Thoracic aorta (tissue), 2 donors: ENCODE results near the gene NDST3. TPM values are rescaled to one million over a fixed set of nuclear protein-coding genes. Genes with fewer than 3 reads are reported as not detected.
A peak's percentile ranks its signal among the peaks of the same experiment; 100 is the strongest.

Source experiments
- ATAC-seq: fragments of 150-250 bp; one replicate; pipeline ENCODE4 v1.8.0; 2017; ENCODE audit warnings: low read depth; ENCODE audit not compliant: insufficient number of reproducible peaks, low FRiP score
- DNase-seq: peaks from one replicate; pipeline ENCODE4 v3.0.0-alpha.2; 2020; ENCODE audit warnings: low spot score
- H3K27ac ChIP-seq, 2 donors: fragments of 200-600 bp; sonication (generic); 1 replicate in 1 of 2; 2 replicates in 1 of 2; pipeline ENCODE4 v1.5.1; 2016; ENCODE audit warnings: mild to moderate bottlenecking in 2 of 2, moderate library complexity in 2 of 2
- H3K27me3 ChIP-seq: fragments of 200-600 bp; sonication (generic); replicated peaks from 2 replicates; pipeline ENCODE4 v1.6.0; 2016; ENCODE audit warnings: mild to moderate bottlenecking; ENCODE audit not compliant: insufficient read depth
- H3K36me3 ChIP-seq: fragments of 200-600 bp; sonication (generic); one replicate; pipeline ENCODE4 v1.5.1; 2016
- H3K4me1 ChIP-seq, 2 donors: fragments of 200-600 bp; sonication (generic); 1 replicate in 1 of 2; 2 replicates in 1 of 2; pipeline versions ENCODE4 v1.5.1 to v1.6.0; 2016; ENCODE audit warnings: low read depth in 2 of 2, mild to moderate bottlenecking in 1 of 2; ENCODE audit not compliant: control insufficient read depth in 1 of 2
- H3K4me3 ChIP-seq: fragments of 200-600 bp; sonication (generic); 2 replicates; pipeline ENCODE4 v1.5.1; 2016; ENCODE audit warnings: mild to moderate bottlenecking
- H3K9me3 ChIP-seq: fragments of 200-600 bp; sonication (generic); 2 replicates; pipeline ENCODE4 v1.5.1; 2016
- total RNA-seq, 2 donors: library from RNA; depleted of rRNA; stranded (reverse); fragments of >200 nt; gene quantifications; one replicate each; pipeline versions ENCODE4 v1.1.0 to v1.2.3, GENCODE V29; 2016
- TF ChIP-seq, protein P1 (sequence below): fragments of 200-600 bp; sonication (generic); IDR thresholded peaks from one replicate; pipeline ENCODE4 v1.5.1; 2019; ENCODE audit warnings: antibody characterized with exemption

Gene NDST3
- total RNA-seq, 2 donors from 2014 or later, result not detected

DNA sequence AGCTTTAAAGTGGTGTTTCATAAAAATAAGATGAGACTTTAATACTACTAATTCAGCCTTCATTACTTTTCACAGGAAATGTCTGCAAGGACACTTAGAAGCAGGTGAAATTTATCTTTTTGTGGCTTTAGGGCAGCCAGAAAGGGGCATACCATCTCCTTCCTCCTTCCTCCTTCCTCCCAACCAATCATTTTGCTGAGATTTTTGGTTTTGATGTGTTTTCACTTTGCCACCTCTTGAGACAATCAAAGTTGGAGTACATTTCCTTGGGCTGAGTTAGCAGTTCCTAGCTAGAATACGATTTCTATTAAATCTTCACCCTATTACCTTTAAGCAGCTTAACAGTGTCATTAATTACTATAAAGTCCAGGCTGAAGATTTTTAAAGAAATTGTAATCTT, 5.1 kb upstream of the NDST3 start:
- no peak overlapping the region for H3K27ac ChIP-seq
- TF ChIP-seq, protein P1, sequence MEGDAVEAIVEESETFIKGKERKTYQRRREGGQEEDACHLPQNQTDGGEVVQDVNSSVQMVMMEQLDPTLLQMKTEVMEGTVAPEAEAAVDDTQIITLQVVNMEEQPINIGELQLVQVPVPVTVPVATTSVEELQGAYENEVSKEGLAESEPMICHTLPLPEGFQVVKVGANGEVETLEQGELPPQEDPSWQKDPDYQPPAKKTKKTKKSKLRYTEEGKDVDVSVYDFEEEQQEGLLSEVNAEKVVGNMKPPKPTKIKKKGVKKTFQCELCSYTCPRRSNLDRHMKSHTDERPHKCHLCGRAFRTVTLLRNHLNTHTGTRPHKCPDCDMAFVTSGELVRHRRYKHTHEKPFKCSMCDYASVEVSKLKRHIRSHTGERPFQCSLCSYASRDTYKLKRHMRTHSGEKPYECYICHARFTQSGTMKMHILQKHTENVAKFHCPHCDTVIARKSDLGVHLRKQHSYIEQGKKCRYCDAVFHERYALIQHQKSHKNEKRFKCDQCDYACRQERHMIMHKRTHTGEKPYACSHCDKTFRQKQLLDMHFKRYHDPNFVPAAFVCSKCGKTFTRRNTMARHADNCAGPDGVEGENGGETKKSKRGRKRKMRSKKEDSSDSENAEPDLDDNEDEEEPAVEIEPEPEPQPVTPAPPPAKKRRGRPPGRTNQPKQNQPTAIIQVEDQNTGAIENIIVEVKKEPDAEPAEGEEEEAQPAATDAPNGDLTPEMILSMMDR, result no peak
- H3K27me3 ChIP-seq, result no peaks in the 10 kb centered on the region
- H3K9me3 ChIP-seq, result no peaks in the 10 kb centered on the region
- H3K36me3 ChIP-seq, result no peaks in the 10 kb centered on the region
- H3K4me3 ChIP-seq, result no peak overlapping the region
- peaks cover 0 to 7% of the 10 kb centered on the region in 2 donors for H3K4me1 ChIP-seq
- DNase-seq, result no peak
- no peak for ATAC-seq

DNA sequence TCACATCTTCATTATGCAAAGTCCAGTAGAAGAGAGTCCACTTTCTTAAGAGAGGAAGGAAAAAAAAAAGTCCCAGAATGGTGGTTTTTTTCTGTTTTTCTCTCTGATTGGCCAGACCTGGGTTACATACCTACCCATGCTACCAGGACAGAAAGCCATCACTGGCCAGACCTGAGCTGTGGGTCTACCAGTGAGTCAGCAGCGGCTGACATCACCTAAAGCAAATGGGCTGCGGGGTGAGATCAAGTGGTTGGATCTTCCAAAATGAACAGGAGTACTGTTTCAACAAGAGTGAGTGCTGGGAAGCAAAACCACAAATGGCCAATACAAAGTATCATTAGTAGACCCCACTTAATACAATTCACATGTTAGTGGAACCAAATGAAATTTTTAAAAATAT, 1.6 kb upstream of the NDST3 start:
- DNase-seq (no peak), ATAC-seq (no peak)
- Histone ChIP-seq H3K9me3 (no peaks in the 10 kb centered on the region), H3K27ac (no peak overlapping the region), H3K4me3 (peak overlapping the region; percentile 72), H3K36me3 (no peaks in the 10 kb centered on the region), H3K27me3 (no peaks in the 10 kb centered on the region), H3K4me1 (peaks cover 0 to 9% of the 10 kb centered on the region in 2 donors)
- TF ChIP-seq, protein P1, result no peak

DNA sequence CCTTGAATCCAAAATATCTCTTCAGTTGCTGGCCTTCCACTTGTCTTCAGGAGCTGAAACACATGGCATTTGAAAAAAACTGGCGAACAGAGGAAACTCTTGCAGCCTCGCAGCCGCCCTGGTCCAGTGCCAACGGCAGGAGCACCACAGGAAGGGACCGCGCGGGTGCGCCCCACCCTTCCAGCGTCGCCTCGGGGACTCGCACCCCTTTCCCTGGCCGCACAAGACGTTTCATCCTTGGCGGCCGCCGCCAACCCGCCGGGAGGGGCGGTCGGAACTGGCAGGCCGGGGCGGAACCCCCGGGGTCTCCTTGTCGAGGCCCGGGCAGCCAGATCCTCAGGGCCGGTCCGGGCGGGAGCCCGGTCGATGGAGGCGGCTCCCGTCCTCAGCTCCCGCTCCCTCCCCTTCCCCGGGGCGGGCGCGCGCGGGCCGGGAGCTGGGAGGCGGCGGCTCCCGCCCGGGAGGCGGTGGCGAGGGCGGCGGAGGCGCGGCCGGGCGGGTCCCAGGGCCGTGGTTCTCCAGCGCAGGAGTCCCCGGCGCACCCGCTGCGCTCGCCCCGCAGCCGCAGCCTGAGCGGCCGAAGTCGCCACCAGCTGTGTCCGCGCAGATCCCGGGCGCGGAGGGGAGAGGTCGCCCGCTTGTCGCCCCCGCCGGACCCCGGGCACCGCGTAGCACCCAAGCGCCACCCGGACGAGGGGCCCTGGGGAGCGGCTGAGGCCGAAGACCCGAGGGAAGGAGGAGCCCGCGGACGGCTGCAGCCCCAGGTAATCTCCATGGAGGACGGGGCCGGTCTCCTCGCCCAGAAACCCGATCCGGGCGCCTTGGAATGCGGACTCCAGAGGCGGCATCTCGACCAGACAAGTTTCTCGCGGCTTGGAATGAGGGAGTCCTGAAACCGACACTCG, 886 bp upstream of the NDST3 start:
- peak overlapping the region; percentile 72 for H3K4me3 ChIP-seq
- DNase-seq (no peak), ATAC-seq (no peak)
- no peaks in the 10 kb centered on the region for H3K9me3 ChIP-seq
- TF ChIP-seq, protein P1, result no peak
- H3K27me3 ChIP-seq, result no peaks in the 10 kb centered on the region
- peaks cover 0 to 9% of the 10 kb centered on the region in 2 donors for H3K4me1 ChIP-seq
- no peaks in the 10 kb centered on the region for H3K36me3 ChIP-seq
- no peak overlapping the region for H3K27ac ChIP-seq

DNA sequence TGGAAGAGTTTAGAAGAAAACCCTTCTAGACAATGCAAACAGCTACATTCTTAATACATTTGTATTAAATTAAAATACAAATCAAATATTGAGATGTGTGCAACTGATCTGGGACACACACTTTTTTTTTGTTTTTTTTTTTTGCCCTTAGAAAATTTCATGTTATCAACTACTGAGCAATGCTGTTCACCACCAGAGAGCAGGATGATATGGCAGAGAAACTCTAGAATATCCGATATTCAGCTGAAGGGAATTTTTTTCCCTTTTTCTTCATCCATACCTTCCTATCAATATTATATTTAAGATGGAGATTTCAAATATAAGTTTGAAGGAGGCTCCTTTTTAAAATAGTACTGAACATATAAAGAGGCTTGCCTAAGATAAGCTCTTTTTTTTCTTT, 1.0 kb downstream of the NDST3 start:
- ATAC-seq (no peak), DNase-seq (no peak)
- TF ChIP-seq, protein P1, result no peak
- H3K27ac ChIP-seq, result no peak overlapping the region
- H3K27me3 ChIP-seq, result no peaks in the 10 kb centered on the region
- no peaks in the 10 kb centered on the region for H3K36me3 ChIP-seq
- H3K4me1 ChIP-seq, result peaks cover 0 to 9% of the 10 kb centered on the region in 2 donors
- no peak overlapping the region for H3K4me3 ChIP-seq
- H3K9me3 ChIP-seq, result no peaks in the 10 kb centered on the region

DNA sequence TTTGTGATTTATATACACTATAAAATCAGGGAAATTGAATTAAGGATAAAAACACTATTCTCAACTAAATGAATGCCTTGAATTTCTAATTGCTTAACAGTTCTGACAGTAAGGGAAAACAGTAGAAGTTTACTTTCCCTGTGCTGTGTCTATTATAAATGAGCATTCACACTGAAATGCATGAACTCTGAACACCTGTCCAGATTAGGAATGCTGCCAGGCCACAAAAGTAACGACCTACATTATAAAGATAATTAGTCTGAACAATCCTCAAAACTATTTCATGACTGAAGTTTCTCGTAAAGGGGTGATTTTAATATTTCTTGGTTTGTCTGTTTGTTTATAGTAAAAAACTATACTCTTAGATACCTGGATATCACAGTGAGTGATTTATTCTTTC, 2.0 kb downstream of the NDST3 start:
- ATAC-seq, result no peak
- no peaks in the 10 kb centered on the region for H3K27me3 ChIP-seq
- H3K4me1 ChIP-seq, result peaks cover 0 to 9% of the 10 kb centered on the region in 2 donors
- no peaks in the 10 kb centered on the region for H3K9me3 ChIP-seq
- TF ChIP-seq, protein P1, result no peak
- no peak overlapping the region for H3K27ac ChIP-seq
- no peak for DNase-seq
- H3K4me3 ChIP-seq, result no peak overlapping the region
- H3K36me3 ChIP-seq, result no peaks in the 10 kb centered on the region
